Fibroblast of peridontal ligament (primary cell): ENCODE results near the gene PDGFA.

ENCODE experiments used
- DNase-seq: peaks from one replicate; pipeline ENCODE4 v3.0.0-alpha.2; 2010; ENCODE audit errors: extremely low read depth

Gene PDGFA

DNA sequence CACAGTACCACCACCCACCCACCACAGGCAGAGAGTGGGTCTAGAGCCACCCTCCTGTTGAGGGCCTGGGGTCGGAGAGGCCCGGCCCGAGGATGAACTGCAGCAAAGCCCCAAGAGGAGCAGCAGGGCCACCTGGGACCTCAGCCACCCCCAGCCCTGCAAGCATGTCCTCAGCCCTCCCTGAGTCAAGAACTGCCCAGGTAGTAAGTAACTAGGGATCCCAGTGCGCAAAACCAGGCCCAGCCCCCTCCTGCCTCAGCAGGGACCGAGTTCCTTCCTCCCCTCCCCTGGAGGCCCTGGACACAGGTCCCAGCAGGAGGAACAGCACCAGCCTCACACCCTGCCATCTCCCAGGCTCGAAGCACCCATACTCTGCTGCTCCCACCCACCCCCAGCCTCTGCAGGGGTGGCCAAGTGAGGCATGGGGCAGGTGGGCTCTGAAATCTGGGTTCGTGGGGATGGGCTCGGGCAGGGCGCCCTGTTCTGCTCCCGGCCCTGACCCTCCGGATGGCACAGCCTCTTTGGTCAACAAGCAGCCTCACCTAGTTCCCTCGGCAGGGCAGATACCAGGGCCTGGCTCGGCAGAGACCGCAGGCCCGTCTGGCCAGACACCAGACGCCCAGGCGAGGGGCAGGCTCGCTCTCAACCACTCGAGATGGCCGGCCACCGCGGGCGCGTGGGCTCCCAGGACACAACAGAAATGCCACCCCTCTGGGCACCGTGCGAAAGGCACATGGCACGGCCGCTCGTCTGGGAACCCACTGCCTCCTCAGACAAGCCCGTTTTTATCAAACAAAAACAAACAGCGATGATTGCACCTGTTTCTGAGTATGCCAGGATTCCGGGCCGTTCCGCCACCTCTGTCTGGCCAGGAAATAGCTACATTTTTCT lies 15.2 kb downstream of the PDGFA start:
- DNase-seq: no peak

DNA sequence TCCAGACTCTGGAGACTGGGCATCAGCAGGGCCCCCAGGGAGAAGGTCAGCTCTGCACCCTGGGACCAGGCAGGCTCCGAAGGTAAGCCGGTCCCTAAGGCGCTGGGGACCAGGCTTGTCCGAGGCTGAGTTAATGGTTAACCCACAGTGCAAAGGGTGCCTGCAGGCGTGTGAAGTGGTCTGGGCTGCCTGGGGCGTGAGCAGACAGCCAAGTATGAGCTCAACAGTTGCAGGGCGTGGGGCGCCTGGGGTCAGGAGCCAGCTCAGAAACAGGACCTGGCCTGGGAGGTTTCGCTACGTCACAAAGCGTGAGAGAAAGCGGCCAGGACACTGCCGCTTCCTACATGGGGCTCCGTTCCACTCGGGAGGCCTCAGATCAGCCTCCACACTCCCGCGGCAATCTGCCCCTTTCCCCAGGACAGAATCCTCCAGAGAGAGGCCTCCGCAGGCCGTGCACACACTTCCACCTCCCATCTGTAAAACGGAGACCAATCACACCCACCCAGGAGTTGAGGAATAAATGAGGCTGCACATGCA lies 16.0 kb downstream of the PDGFA start:
- DNase-seq: no peak

DNA sequence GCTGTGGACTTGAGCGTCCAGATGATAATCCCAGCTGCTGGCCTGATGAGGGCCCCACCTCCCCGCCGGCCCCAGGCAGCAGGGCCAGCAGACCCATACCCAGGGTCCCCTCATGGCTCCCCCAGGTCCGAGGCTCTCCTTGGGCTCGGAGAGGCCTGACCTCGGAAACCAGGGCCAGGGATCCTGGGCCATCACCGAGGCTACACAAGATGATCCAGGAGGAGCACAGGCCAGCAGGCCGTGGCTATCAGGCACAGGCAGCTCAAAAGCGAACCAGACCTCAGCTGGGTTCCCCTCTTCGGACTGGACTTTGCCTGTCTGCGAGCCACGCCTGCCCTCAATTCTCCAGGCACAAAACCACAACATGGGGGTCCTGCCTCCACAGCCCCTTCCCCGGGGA lies 17.4 kb downstream of the PDGFA start:
- no peak for DNase-seq

DNA sequence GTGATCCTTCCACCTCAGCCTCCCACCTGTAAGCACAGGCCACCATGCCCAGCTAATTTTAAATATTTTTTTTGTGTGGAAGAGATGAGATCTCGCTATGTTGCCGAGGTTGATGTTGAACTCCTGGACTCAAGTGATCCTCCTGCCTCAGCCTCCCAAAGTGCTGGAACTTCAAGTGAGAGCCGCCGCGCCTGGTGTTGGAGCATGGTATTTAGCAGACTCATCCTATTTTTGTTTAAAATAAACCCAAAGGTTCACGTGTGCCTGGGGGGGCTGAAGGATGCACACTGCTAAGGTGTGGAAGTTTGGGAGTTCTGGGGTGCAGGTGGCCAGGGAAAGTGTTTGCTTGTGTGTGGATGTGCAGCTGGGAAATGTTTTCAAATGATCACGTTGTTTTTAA lies 18.1 kb downstream of the PDGFA start:
- no peak for DNase-seq

DNA sequence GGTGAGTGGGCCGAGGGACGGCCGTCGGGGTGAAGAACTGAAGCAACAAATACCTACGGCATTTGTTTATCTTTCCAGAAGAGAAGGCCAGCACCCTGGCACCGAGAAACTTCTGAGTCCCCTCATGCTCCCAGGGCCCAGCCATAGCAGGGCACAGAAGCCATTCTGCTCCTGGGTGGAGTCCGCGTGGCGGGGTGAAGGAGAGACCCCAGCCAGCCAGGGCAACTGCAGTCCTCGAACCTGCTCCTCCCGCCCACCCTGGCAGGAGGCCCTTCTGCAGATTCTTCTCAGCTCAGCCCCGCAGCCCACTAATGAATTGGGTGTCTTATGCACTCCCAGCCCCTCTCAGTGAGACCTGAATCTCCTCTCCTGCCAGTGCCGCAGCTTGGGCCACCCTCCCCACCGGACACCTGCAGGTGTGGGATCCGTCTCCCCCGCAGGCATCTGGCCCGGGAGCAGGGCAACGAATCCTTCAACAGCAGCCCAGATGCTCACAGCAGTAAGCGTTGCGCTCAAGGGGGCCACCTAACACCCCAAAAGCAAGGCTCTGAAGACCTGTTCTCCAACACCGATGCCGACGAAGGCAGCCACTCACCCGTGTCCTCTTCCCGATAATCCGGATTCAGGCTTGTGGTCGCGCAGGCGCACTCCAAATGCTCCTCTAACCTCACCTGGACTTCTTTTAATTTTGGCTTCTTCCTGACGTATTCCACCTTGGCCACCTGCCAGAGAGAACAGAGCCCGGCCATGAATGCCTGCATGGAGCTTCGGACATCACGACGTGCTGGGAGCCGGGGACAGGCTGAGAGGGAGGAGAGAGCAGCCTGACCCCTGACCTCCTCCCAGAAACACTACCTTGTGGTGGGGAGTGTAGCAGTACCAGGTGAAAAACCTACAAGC lies 18.9 kb downstream of the PDGFA start:
- no peak for DNase-seq

DNA sequence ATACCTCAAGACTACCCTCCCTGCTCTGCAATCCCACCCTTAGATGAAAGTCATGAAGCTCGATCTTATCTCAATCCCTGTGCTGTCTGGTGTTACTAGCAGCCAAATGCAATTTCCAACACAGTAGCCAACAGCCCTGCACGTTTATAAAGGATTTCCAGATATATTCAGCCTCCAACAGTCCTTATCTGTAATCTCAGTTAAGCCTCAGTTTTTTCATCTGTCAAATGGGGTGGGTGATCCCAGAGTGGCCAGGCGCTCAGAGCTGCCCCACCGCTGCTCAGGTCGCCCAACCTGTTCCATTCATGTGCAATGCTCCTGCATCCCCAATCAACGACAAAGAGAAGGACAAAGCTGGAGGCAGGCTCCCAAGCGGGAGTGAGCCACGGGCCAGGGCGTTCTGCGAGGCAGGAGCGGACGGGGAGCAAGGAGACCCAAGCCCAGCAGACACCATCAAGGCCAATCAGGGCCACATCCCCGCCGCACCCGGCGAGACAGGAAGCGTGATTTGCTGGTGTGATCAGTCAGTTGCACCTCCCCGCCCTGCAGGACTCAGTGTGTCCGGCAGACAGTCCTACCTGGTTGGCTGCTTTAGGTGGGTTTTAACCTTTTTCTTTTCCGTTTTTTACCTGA lies 19.7 kb downstream of the PDGFA start:
- no peak for DNase-seq

DNA sequence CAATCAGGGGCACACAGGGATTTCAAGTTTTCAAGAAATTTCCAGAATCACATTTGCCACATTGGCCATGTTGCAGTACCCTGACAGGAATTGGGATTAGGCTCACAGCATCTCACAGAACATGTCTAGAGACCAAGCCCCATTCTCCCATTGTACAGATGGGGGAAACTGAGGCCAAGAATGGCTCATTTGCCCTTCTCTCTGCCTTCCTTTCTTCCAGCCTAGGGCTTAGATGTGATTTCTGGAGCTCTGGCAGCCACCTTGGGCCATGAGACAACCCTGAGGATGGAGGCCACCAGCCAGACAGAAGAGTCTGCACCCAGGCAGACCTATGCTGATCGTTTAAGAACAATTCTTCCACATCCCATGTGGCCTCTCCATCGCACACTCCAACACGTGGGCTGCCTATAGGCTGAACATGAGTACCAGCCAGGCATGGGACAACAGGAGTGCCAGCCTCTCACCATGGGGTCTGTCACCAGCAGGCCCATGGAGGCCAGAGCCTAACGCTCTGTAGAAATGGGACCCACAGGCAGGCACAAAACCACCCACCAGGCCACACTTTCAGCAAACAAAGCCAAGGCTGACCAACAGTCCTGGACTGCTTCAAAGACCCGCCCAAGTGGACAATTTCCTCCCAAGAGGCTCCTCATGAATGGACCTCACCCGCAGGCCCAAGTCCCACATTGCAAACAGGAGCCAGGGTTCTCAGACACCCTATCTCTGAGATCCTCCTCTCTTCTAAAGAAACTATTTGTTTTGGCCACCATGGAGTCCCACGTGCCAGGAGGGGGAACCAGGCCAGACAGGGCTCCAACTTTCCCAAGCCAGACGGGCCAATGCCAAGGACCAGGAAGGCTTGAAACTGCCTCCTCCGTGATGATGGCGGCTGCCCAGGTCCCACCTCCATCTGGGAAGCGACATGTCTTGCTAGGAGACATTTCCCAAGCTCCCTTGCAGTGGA lies 20.7 kb downstream of the PDGFA start:
- no peak for DNase-seq

DNA sequence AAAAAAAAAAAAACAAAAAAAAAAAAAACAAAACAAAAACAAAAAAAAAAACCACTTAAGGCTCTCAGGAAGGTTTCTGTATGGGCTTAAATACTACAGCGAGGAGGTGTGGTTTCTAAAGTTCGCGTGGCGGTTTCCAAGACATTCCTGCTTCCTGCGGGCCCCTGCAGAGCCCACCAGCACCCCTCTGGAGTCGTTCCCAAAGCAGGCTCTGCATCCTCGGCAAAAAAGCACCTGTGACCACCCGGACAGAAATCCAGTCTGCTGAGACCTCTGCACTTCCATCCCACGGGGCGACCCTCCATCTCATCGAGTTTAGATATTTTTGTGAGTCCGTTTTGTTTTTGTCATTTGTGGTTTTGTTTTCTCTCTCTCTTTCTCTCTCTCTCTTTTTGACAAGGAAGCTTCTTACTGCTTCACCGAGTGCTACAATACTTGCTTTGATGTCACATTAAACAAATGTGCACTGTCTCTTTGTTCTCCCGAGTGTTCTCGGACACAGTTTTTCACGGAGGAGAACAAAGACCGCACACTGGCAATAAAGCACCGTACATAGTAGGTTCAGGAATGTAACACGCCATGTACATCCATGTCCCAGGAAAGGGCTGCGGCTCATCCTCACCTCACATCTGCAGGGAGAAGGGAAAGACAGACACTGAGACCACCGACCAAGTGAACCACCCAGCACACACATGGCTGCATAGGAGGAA lies 21.5 kb downstream of the PDGFA start:
- no peak for DNase-seq

DNA sequence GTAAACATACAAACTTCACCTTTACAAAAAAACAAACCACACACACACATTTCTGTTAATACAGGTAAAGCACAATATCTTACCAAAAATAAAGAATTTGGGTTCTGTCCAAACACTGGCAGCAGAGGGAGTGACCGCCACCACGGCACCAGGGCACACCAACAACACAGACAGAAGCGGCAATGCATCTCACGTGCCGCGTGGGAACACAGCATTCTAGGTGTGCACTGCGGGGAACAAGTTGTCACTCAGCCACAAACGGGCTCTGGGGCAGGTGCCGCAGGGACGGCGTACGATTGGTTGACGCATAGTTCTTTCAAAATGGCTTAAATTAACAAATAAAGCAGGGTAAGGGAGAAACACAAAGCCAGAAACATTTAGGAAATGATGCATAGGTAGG lies 22.3 kb downstream of the PDGFA start:
- no peak for DNase-seq

DNA sequence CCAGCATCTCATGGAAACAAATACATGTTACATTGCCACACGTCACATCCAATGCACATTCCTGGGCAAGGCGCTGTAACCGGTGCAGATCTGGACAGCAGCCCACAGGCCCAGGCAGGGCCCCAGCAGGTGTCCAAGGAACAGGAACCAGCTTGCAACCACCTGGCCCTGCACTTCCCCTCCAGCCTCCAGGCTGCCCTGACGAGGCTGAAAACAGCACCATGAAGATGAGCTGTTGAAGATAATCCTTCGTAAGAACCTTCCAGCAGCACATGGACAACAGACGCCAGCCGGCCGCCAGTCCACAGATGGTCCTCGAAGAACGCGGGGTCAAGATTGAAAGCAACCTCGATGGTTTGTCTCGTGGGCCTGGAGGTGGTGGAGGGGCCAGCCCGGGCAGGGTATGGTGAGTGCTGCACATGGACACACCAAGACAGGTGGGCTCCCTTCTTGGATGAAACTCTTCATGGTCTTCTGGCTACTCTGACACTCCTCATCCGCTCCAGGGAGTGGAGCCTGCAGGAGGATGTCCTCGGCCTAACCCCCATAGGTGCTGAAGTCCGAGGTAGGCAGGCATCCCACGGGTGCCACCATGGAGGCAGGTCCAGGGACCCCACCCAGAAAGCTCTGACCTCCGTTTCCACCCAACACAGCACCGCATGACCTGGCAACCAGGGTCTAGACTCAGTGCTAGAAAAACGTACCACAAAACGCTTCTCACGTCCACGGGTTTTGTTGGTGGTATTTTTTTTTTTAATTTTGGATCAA lies 22.9 kb downstream of the PDGFA start:
- no peak for DNase-seq

DNA sequence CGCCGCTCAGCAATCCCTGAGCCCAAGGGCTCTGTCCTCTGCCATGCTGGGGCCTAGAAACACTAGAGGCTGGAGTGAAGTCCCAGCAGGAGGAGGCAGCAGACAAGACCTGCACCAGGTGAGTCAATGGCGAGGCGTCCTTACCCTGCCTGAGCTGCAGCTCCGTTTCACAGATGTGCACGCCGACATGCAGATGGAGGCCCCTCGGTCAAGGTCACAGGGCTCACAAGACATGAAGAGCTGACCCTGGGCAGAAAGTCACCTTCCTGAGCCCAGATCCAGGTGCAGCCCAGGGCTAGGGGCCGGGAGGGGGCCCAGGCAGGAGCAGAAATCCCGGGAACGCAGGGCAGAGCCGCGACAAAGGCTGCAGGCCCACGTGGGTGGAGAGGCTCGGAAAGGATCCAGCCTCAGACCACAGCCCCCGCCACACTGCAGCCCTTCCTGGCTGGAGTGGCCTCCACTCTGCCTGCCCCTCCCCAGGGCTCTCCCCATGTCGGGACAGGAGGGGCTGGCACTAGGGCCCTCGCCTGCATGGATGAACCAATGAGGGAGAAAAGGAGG lies 23.8 kb downstream of the PDGFA start:
- DNase-seq: no peak

DNA sequence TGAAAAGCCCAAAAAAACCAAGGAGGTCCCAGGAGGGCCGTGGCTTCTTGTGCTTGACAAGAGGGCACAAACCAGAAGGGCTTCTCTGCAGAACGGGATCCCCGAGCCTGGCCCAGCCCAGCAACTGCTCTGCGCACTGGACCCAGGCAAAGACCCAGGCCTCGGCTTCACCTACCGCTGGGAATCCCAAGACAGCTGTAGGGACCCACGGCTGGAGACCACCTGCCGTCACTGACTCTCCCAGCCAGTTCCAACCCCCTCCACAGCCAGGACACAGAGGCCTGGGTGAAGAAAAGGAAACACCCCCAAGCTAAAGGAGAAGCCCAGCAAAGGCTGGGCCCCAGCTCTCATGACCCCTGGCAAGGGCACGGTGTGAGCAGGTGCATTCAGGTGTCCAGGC lies 24.3 kb downstream of the PDGFA start:
- DNase-seq: no peak

DNA sequence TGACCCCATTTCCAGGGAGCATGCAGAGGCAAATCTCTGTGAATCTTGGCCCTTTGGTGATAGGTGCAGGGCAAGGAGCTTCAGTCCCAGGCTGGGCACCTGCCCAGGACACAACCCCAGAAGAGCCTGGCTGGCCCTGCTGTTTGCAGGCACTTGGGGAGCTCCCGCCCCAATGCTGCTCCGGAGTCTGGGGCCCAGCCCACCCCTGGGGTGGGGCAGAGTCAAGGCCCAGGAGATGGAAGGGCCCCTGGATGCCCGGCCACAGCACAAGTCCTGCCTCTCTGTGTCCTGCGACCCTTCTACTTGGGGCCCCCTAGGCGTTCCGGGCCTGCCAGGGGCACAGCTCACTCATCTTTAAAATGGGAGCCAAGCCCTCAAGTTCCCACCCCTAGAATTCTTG lies 24.7 kb downstream of the PDGFA start:
- no peak for DNase-seq

DNA sequence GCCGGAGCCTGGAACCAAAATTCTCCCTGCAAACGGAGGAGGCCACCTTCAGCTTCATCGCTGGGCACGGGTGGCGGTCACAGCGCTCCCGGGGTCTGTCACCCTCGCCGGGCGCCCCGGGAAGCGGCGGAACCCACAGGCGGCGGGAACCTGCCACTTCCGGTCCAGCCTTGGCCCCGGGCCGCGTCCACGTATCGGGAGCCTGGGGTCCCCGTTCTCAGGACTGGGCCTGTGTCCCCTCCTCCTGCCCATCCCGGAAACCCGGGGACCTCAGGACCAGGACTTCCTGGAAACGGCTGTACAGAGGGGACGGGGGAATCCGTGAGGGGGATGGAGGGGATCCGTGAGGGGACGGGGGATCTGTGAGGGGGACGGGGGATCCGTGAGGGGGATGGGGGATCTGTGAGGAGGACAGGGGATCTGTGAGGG lies 25.4 kb downstream of the PDGFA start:
- DNase-seq: no peak

DNA sequence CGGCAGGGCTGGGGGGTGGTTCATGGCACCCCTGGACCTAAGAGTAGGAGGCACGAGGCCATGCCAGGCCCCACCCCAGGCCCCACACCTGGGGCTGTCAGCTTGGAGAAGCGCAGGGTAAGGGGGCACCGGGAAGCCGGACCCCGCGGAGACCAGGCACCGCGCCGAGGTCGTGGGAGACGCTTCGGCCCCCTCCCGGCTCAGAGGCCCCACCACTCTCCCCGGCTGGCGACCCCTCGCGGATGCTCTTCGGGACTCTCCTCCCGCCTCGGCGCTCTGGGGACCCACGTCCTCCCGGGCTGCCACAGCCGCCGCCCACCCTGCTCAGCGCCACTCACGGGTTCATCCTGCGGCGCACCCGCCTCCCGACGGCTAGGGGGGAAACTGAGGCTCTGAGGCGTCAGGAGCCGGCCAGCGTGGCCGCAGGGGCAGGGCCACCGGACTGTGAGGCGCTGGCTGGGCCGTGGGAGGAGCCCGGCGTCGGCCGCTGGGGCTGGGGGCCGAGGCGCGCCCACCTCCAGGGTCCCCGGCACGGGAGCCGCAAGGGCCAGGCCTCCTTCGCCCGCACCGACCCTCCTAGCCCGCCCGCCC lies 25.9 kb downstream of the PDGFA start:
- DNase-seq: no peak

DNA sequence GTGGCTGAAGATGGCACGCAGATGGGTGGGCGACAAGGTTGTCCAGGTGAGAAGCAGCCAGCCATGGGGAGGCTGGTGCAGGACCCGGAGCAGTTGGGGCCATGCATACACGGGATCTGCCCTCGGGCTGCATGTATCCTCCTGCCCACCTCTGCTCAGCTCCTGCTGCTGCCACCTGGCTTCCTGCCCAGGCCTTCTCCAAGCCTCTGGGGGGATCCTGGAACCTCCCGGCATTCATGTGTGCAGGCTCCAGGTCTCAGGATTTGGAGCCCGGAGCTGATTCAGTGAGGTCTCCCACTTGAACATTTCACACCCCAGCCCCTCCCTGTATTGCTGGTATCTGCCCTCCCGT lies 27.0 kb downstream of the PDGFA start:
- DNase-seq: no peak

DNA sequence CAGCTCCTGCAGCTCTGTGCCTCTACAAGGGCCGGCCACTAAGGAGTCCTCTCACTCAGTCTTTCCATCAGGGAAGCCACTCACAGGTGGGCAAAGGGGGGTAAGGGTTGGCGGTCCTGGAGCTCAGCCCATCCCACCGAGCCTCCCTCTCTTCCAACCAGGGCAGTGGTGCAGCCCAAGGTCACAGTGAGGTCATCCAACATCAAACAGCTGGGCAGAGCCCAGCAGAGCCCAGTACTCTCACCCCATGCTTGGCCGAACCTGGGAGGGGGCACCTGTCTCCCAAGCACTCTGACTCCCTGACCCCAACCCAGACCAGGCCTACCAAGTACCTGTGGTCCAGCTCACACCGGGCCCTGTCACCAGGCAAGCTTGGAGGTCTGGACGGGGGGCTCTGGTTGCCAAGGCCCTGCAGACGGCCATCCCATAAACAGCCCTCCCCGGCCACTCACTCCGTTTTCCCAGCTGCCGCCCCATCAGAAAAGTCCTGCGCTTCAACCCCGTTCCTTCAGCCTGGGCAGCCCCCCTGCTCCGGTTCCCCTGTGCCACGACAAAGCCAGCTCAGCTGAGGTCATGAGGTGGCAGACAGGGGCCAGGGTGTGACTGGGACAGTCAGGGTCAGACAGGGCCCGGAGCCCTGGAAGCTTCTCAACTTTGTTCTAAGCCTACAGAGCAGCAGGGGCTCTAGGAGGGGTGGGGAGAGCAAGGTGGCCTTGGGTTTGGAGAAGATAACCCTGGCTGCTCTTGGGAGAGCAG lies 27.5 kb downstream of the PDGFA start:
- DNase-seq: no peak

DNA sequence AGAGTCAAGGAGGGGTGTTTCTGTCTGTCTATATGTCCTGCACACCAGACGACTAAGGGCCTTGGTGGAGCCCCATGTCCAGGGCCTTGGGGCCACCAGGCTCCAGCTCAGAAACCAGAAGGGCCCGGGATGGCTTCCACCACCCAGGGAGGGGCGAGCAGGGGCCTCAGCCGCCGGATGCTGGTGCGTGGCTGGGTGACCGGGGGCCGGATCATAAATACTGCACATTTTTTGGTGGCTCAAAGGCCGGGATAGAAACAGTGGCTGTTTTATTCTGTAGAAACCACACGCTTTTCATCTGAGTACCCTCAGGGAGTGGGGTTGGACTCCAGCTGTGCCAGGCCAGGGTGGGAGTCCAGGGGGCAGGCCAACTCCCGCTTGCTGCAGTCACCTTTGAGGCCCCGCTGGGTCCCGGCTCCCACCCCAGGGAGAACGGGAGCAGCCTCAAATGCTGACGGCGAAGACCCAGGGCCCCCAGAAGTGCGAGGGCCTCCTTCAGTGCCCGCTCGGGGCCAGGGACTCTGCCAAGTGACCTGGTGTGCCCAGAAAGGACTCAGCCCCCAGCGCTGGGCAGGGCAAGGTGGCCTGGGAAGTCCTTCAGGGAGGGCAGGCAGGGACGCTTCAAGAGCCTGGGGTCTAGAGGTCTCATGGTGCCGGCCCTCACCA lies 28.2 kb downstream of the PDGFA start:
- no peak for DNase-seq
